Thyroid gland (tissue), 4 donors: ENCODE measurements around the gene HEPACAM2. TPM values are rescaled to one million over a fixed set of nuclear protein-coding genes. Genes with fewer than 3 reads are reported as not detected.

Source experiments
- DNase-seq, 2 donors: peaks; one replicate each; pipeline ENCODE4 v3.0.0-alpha.2; 2019
- H3K27ac ChIP-seq, 3 donors: fragments of 200-600 bp; sonication (generic); 1 replicate in 2 of 3; 2 replicates in 1 of 3; pipeline ENCODE4 v1.5.1; 2016 to 2019; ENCODE audit warnings: mild to moderate bottlenecking in 1 of 3, moderate library complexity in 1 of 3
- H3K27me3 ChIP-seq: fragments of 200-600 bp; sonication (generic); one replicate; pipeline ENCODE4 v1.5.1; 2019
- H3K36me3 ChIP-seq, 2 donors: fragments of 200-600 bp; sonication (generic); one replicate each; pipeline ENCODE4 v1.5.1; 2016 to 2019
- H3K4me1 ChIP-seq, 2 donors: fragments of 200-600 bp; sonication (generic); one replicate each; pipeline ENCODE4 v1.5.1; 2017 to 2019
- H3K4me3 ChIP-seq, 3 donors: fragments of 200-600 bp; sonication (generic); replicated peaks in 1 of 3; 1 replicate in 2 of 3; 2 replicates in 1 of 3; pipeline ENCODE4 v1.5.1; 2016; ENCODE audit warnings: mild to moderate bottlenecking in 1 of 3
- H3K9me3 ChIP-seq: fragments of 200-600 bp; sonication (generic); one replicate; pipeline ENCODE4 v1.5.1; 2017
- POLR2A ChIP-seq, 2 donors: fragments of 450-650 bp; IDR thresholded peaks; one replicate each; pipeline ENCODE4 v1.6.1; 2017; ENCODE audit warnings: antibody characterized with exemption in 2 of 2, mild to moderate bottlenecking in 2 of 2, moderate library complexity in 1 of 2
- WGBS, 2 donors: methylation state at CpG; one replicate each; pipeline ENCODE4 v1.1.5; 2017; 5-methylcytosine and 5-hydroxymethylcytosine counted together
- intact Hi-C: fragments of 100-400 bp; cut with DNase I; formaldehyde crosslinking; loops from one replicate; pipeline ENCODE4 v1.15.1; 2023
- total RNA-seq, 4 donors: library from RNA; depleted of rRNA; stranded (reverse); fragments of >200 nt; gene quantifications; one replicate each; pipeline ENCODE4 v1.2.3, GENCODE V29; 2016
- TF ChIP-seq, protein P1 (sequence below), 6 experiments: fragments of 200-600 bp in 3 of 6; fragments of 450-650 bp in 3 of 6; sonication (generic) in 3 of 6; IDR thresholded peaks; one replicate each; pipeline ENCODE4 v1.5.1; 2016 to 2019; ENCODE audit warnings: antibody characterized with exemption in 6 of 6, mild to moderate bottlenecking in 2 of 6, inconsistent platforms in 1 of 6, moderate library complexity in 1 of 6

The HEPACAM2 gene
- total RNA-seq, 4 donors from 2014 or later, result 0.13 to 0.22 TPM; not detected in 2

DNA sequence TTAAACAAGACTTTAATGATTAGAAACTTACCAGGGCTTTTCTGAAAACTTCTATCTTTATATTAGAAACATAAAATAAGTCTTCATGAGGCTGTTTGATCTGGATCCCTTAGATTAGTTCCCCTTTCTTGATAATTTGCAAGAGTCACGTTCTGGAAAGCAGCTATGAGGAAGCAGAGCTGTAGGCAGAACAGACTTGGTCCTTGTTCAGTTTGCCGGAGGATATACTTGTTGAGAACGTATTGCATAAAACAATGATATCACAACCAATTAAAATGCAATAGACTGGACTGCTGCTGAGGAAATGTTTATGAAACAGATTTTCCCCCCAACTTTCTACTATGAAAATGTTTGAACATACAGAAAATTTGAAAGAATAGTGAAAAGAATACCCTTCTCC is 80.9 kb downstream of the HEPACAM2 start:
- intact Hi-C loops, result no loop called here

DNA sequence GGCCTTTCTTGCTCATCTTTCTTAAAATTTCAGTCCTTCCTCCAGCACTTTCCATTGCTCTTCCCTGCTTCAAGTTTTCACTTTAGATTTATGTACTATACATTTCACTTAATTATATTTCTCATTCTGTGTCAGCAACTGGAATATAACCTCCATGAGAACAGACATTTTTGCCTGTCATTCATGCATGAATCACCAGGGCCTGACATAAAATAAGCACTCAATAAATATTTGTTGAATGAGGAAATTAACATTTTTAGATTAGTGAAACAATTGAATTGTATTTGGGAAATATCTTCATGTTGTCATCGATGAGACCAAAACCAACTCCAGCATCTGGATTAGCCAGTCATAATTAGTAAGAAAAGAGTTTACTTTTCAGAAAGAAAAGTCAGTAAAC is 84.1 kb downstream of the HEPACAM2 start:
- H3K4me1 ChIP-seq, result peaks cover 0 to 4% of the 10 kb centered on the region in 2 donors
- H3K27ac ChIP-seq, result no peak overlapping the region
- 88 to 96% methylated on average over 1 of the region's 1 CpG for WGBS, 2 donors
- no peak overlapping the region for H3K4me3 ChIP-seq
- no peaks in the 10 kb centered on the region for H3K27me3 ChIP-seq
- no peak for DNase-seq
- no peaks in the 10 kb centered on the region for H3K9me3 ChIP-seq
- TF ChIP-seq POLR2A (IDR thresholded peaks at IDR 0.05), result no peak
- TF ChIP-seq, protein P1, sequence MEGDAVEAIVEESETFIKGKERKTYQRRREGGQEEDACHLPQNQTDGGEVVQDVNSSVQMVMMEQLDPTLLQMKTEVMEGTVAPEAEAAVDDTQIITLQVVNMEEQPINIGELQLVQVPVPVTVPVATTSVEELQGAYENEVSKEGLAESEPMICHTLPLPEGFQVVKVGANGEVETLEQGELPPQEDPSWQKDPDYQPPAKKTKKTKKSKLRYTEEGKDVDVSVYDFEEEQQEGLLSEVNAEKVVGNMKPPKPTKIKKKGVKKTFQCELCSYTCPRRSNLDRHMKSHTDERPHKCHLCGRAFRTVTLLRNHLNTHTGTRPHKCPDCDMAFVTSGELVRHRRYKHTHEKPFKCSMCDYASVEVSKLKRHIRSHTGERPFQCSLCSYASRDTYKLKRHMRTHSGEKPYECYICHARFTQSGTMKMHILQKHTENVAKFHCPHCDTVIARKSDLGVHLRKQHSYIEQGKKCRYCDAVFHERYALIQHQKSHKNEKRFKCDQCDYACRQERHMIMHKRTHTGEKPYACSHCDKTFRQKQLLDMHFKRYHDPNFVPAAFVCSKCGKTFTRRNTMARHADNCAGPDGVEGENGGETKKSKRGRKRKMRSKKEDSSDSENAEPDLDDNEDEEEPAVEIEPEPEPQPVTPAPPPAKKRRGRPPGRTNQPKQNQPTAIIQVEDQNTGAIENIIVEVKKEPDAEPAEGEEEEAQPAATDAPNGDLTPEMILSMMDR (IDR thresholded peaks at IDR 0.05), result no peak
- intact Hi-C loops, result no loop called here
- H3K36me3 ChIP-seq, result peaks cover 22 to 23% of the 10 kb centered on the region in 2 donors

More for the DNA sequence above, 80.9 kb downstream of the HEPACAM2 start:
- Histone ChIP-seq H3K4me1 (peaks cover 0 to 4% of the 10 kb centered on the region in 2 donors), H3K27me3 (no peaks in the 10 kb centered on the region), H3K4me3 (no peak overlapping the region), H3K9me3 (no peaks in the 10 kb centered on the region), H3K27ac (no peak overlapping the region), H3K36me3 (peaks cover 5 to 13% of the 10 kb centered on the region in 2 donors)
- 80 to 82% methylated on average over 3 of the region's 3 CpGs for WGBS, 2 donors
- TF ChIP-seq POLR2A (IDR thresholded peaks at IDR 0.05), result no peak
- no peak for DNase-seq

DNA sequence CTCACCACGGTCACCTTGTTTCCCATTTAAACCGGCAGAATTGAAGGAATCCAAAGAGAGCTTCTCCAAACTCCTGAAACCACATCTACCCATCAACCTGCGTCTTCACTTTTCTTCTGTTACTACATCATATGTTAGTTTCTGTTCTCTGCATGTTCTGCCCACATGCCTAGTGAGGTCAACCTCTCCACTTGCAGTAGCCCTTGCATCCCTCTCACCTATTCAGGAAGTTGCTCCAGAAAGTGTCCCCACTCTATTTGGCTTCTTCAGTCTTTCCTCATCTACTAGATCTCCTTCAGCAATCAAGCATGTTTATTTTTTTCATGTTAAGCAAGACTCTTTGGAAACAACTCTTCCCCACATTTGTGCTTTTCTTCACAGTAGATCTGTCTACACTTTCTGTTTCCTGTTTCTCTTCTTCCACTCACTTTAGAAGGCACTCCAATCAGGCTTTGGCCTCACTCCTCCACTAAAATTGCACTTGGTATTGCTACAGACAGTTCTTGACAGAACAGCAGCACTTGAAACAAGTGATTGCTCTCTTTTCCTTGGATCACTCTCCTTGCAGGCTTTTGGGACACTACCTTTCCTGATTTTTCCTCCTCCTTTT is 85.6 kb downstream of the HEPACAM2 start:
- H3K27ac ChIP-seq, result no peak overlapping the region
- no peaks in the 10 kb centered on the region for H3K4me1 ChIP-seq
- H3K4me3 ChIP-seq, result no peak overlapping the region
- H3K9me3 ChIP-seq, result no peaks in the 10 kb centered on the region
- no peak for TF ChIP-seq POLR2A (IDR thresholded peaks at IDR 0.05)
- TF ChIP-seq, protein P1 (IDR thresholded peaks at IDR 0.05), result no peak
- no peaks in the 10 kb centered on the region for H3K27me3 ChIP-seq
- DNase-seq, result no peak
- intact Hi-C loops, result no loop called here
- 94 to 95% methylated on average over 3 of the region's 3 CpGs for WGBS, 2 donors
- H3K36me3 ChIP-seq, result peaks cover 23 to 28% of the 10 kb centered on the region in 2 donors

DNA sequence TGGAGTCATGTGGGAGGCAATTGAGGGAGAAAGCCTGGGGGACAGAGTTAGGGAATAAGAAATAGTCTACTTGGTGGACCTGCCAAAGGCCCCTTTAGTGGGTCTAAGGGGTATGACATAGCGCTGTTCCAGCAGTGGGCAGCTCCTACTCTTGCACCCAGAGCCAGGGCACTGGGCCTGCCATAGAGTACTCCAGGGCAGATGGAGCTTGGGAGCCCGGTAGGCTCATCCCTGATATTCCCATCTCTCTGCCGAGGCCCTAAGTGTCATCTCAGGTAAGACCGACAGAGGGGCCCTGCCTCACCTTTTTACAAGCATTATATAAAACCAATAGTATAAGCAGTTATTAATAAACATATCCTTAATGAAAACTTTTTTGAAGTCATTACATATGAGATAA is 87.7 kb downstream of the HEPACAM2 start:
- DNase-seq, result no peak
- Histone ChIP-seq H3K36me3 (peaks cover 27 to 36% of the 10 kb centered on the region in 2 donors), H3K27me3 (no peaks in the 10 kb centered on the region), H3K9me3 (no peaks in the 10 kb centered on the region), H3K4me3 (no peak overlapping the region), H3K27ac (no peak overlapping the region), H3K4me1 (no peaks in the 10 kb centered on the region)
- no peak for TF ChIP-seq POLR2A (IDR thresholded peaks at IDR 0.05)
- TF ChIP-seq, protein P1 (IDR thresholded peaks at IDR 0.05), result no peak
- 93 to 98% methylated on average over 4 of the region's 4 CpGs for WGBS, 2 donors
- intact Hi-C loops, result no loop called here

Other genes starting within 250 kb of the HEPACAM2 start
- gene SAMD9, start 108.5 kb downstream of the HEPACAM2 start, total RNA-seq, result 1 to 10 TPM; 3.2 to 9.1 (median 6.0) TPM
- gene SAMD9L, start 78.1 kb downstream of the HEPACAM2 start, total RNA-seq, result 10 to 100 TPM in 2 of 4 donors, 1 to 10 TPM in 2; 8.1 to 17.4 (median 10.7) TPM
- gene VPS50, start 5.9 kb upstream of the HEPACAM2 start, total RNA-seq, result 10 to 100 TPM; 27.4 to 41.1 (median 36.0) TPM